AG04449 (cell line): ENCODE data around the gene CTAGE4.
"Not testable (repeated sequence)": the region's sequence is repeated elsewhere in the genome, so short reads cannot be mapped to it uniquely, and the experiment has no call there.

Experiments
- CTCF ChIA-PET: fragments of 350-600 bp; formaldehyde crosslinking; extraction: SDS; loops from one replicate; lab custom pipeline; 2021; ENCODE audit warnings: antibody characterized with exemption; lab: Yijun Ruan, JAX
- POLR2A ChIA-PET: fragments of 400-600, 350-600 bp; formaldehyde crosslinking; extraction: SDS; loops from one replicate; lab custom pipeline; 2020; ENCODE audit warnings: antibody characterized with exemption, inconsistent platforms; lab: Yijun Ruan, JAX
- DNase-seq: peaks from one replicate; pipeline ENCODE4 v3.0.0-alpha.2; 2010; ENCODE audit warnings: low read depth, low spot score
- H3K4me3 ChIP-seq: 2 replicates; pipeline ENCODE4 v1.5.1; 2011; ENCODE audit warnings: low read depth, mild to moderate bottlenecking, control low read depth, low read length
- CTCF ChIP-seq: IDR thresholded peaks from one replicate; pipeline ENCODE4 v1.5.1; 2011; ENCODE audit warnings: mild to moderate bottlenecking, moderate library complexity, low read length, control low read depth, inconsistent platforms; ENCODE audit not compliant: insufficient read depth; ENCODE audit errors: missing control alignments

Gene CTAGE4

GRCh38 chr7:144183166-144183565, at the start of gene CTAGE4:
CTAGE4 (plus strand) TSS chr7:144183466; CDS start chr7:144183504, 38 bp downstream.
- POLR2A ChIA-PET = not testable (repeated sequence)

GRCh38 chr7:144134116-144134515, 49.1 kb upstream of the CTAGE4 start:
- CTCF ChIA-PET = no interaction called here
- POLR2A ChIA-PET = no interaction called here
- no peak for DNase-seq
- no peak for TF ChIP-seq CTCF
- H3K4me3 ChIP-seq = no peak overlapping the region

More at GRCh38 chr7:144183166-144183565, at the start of gene CTAGE4:
- H3K4me3 ChIP-seq, CTCF ChIA-PET, DNase-seq: not testable (repeated sequence)

- CTCF ChIA-PET = interaction anchor here (1.4 kb wide), 1 partner anchor 10 kb away, joined by 5 read pairs; no protein-coding TSS in a partner anchor
- POLR2A ChIA-PET = no interaction called here
- TF ChIP-seq CTCF = no peak
- no peak for DNase-seq
- H3K4me3 ChIP-seq = no peak overlapping the region
Observed at GRCh38 chr7:144137501-144137900, 45.8 kb upstream of the CTAGE4 start.

- DNase-seq = no peak
- H3K4me3 ChIP-seq = no peak overlapping the region
- no peak for TF ChIP-seq CTCF
- ChIA-PET POLR2A (no interaction called here), CTCF (interaction anchor here (1.6 kb wide), 1 partner anchor 14 kb away, joined by 5 read pairs; no protein-coding TSS in a partner anchor)
Observed at GRCh38 chr7:144142187-144142586, 41.1 kb upstream of the CTAGE4 start.

- CTCF ChIA-PET = no interaction called here
- DNase-seq = no peak
Observed at GRCh38 chr7:144144426-144144825, 38.8 kb upstream of the CTAGE4 start.

GRCh38 chr7:144148224-144148827, 34.9 kb upstream of the CTAGE4 start:
- no peak for TF ChIP-seq CTCF
- DNase-seq = no peak
- CTCF ChIA-PET = interaction anchor here (1.4 kb wide), 1 partner anchor 20 kb away, joined by 3 read pairs; no protein-coding TSS in a partner anchor
- POLR2A ChIA-PET = no interaction called here
- H3K4me3 ChIP-seq = no peak overlapping the region

More at GRCh38 chr7:144144426-144144825, 38.8 kb upstream of the CTAGE4 start:
- no peak for TF ChIP-seq CTCF
- H3K4me3 ChIP-seq = no peak overlapping the region
- POLR2A ChIA-PET = no interaction called here

- no peak for TF ChIP-seq CTCF
- CTCF ChIA-PET = no interaction called here
- POLR2A ChIA-PET = no interaction called here
- no peak overlapping the region for H3K4me3 ChIP-seq
- no peak for DNase-seq
Observed at GRCh38 chr7:144158861-144159260, 24.4 kb upstream of the CTAGE4 start.
